H9 (cell line): Measurements from ENCODE around the gene ADCK2. TPM values are rescaled to one million over a fixed set of nuclear protein-coding genes. Genes with fewer than 3 reads are reported as not detected.

Experiments used
- DNase-seq: peaks from one replicate; pipeline ENCODE4 v3.0.0-alpha.2; 2017
- H2AFZ ChIP-seq: one replicate; pipeline ENCODE4 v1.6.1; 2013; ENCODE audit warnings: mild to moderate bottlenecking, low read length, control low read depth, moderate library complexity
- H2AK5ac ChIP-seq: 2 replicates; pipeline ENCODE4 v1.6.1; 2013; ENCODE audit warnings: low read length, control low read depth, mixed read lengths; ENCODE audit not compliant: insufficient read length
- H2BK120ac ChIP-seq: one replicate; pipeline ENCODE4 v1.6.1; 2013; ENCODE audit warnings: low read depth, mild to moderate bottlenecking, low read length, control low read depth, inconsistent platforms; ENCODE audit not compliant: poor library complexity, severe bottlenecking
- H2BK12ac ChIP-seq: 2 replicates; pipeline ENCODE4 v1.6.1; 2013; ENCODE audit warnings: low read length, control low read depth, mixed read lengths, low read depth; ENCODE audit not compliant: insufficient read length
- H2BK15ac ChIP-seq: 2 replicates; pipeline ENCODE4 v1.6.1; 2013; ENCODE audit warnings: low read depth, low read length, control low read depth
- H2BK20ac ChIP-seq: one replicate; pipeline ENCODE4 v1.6.1; 2013; ENCODE audit warnings: low read depth, mild to moderate bottlenecking, low read length, control low read depth, inconsistent platforms; ENCODE audit not compliant: poor library complexity, severe bottlenecking
- H2BK5ac ChIP-seq: 2 replicates; pipeline ENCODE4 v1.6.1; 2013; ENCODE audit warnings: low read length, control low read depth, mixed read lengths; ENCODE audit not compliant: insufficient read length
- H3K14ac ChIP-seq: 2 replicates; pipeline ENCODE4 v1.6.1; 2013; ENCODE audit warnings: low read length, control low read depth; ENCODE audit not compliant: insufficient read depth
- H3K18ac ChIP-seq: 2 replicates; pipeline ENCODE4 v1.6.1; 2013; ENCODE audit warnings: low read depth, mild to moderate bottlenecking, mixed read lengths, low read length, control low read depth; ENCODE audit not compliant: insufficient read length
- H3K23ac ChIP-seq: 2 replicates; pipeline ENCODE4 v1.6.1; 2013; ENCODE audit warnings: low read length, control low read depth, mixed read lengths, low read depth; ENCODE audit not compliant: insufficient read length
- H3K23me2 ChIP-seq: 2 replicates; pipeline ENCODE4 v1.6.1; 2013; ENCODE audit warnings: low read depth, mild to moderate bottlenecking, mixed read lengths, low read length, control low read depth; ENCODE audit not compliant: insufficient read length, poor library complexity, severe bottlenecking
- H3K27ac ChIP-seq: 2 replicates; pipeline ENCODE4 v1.5.1; 2013; ENCODE audit warnings: low read length, control low read depth, mixed read lengths, low read depth; ENCODE audit not compliant: insufficient read length
- H3K27me3 ChIP-seq: 2 replicates; pipeline ENCODE4 v1.6.1; 2013; ENCODE audit warnings: low read length, control low read depth, inconsistent platforms; ENCODE audit not compliant: insufficient read depth
- H3K4ac ChIP-seq: 2 replicates; pipeline ENCODE4 v1.6.1; 2013; ENCODE audit warnings: low read depth, mild to moderate bottlenecking, control low read depth, inconsistent platforms, low read length, moderate library complexity
- H3K4me1 ChIP-seq: 2 replicates; pipeline ENCODE4 v1.6.1; 2013; ENCODE audit warnings: low read length, control low read depth, inconsistent platforms; ENCODE audit not compliant: insufficient read depth
- H3K4me2 ChIP-seq: 2 replicates; pipeline ENCODE4 v1.6.1; 2013; ENCODE audit warnings: low read length, control low read depth, mixed read lengths; ENCODE audit not compliant: insufficient read length, insufficient read depth
- H3K56ac ChIP-seq: 2 replicates; pipeline ENCODE4 v1.6.1; 2013; ENCODE audit warnings: low read depth, mild to moderate bottlenecking, mixed read lengths, low read length, control low read depth; ENCODE audit not compliant: insufficient read length
- H3K79me1 ChIP-seq: 2 replicates; pipeline ENCODE4 v1.6.1; 2013; ENCODE audit warnings: low read depth, mild to moderate bottlenecking, moderate library complexity, low read length, control low read depth, inconsistent platforms; ENCODE audit not compliant: insufficient read depth, poor library complexity, severe bottlenecking
- H3K79me2 ChIP-seq: 2 replicates; pipeline ENCODE4 v1.6.1; 2013; ENCODE audit warnings: low read length, control low read depth, inconsistent platforms; ENCODE audit not compliant: insufficient read depth
- H3K9ac ChIP-seq: 2 replicates; pipeline ENCODE4 v1.6.1; 2013; ENCODE audit warnings: low read length, control low read depth, mixed read lengths; ENCODE audit not compliant: insufficient read length; ENCODE audit errors: extremely low read depth
- H3K9me3 ChIP-seq: one replicate; pipeline ENCODE4 v1.6.1; 2013; ENCODE audit warnings: low read depth, low read length, inconsistent platforms; ENCODE audit not compliant: control insufficient read depth
- H3T11ph ChIP-seq: one replicate; pipeline ENCODE4 v1.6.1; 2013; ENCODE audit warnings: mild to moderate bottlenecking, low read length, control low read depth, inconsistent platforms
- H4K20me1 ChIP-seq: one replicate; pipeline ENCODE4 v1.6.1; 2013; ENCODE audit not compliant: control insufficient read depth, insufficient read length, insufficient read depth
- H4K5ac ChIP-seq: 2 replicates; pipeline ENCODE4 v1.6.1; 2013; ENCODE audit warnings: low read depth, mild to moderate bottlenecking, mixed read lengths, low read length, control low read depth; ENCODE audit not compliant: insufficient read length
- H4K8ac ChIP-seq: replicated peaks from 2 replicates; pipeline ENCODE4 v1.6.1; 2013; ENCODE audit warnings: low read length, control low read depth, mixed read lengths, low read depth; ENCODE audit not compliant: insufficient read length
- H4K91ac ChIP-seq: 2 replicates; pipeline ENCODE4 v1.6.1; 2013; ENCODE audit warnings: low read depth, mild to moderate bottlenecking, moderate library complexity, mixed read lengths, low read length, control low read depth; ENCODE audit not compliant: insufficient read length
- H3K27ac Mint-ChIP-seq, 3 experiments: 2 replicates in 2 of 3; 3 replicates in 1 of 3; pipeline ENCODE4 v1.8.0; 2020 to 2021; ENCODE audit warnings: mixed read lengths in 3 of 3, mild to moderate bottlenecking in 1 of 3, moderate library complexity in 1 of 3
- H3K27me3 Mint-ChIP-seq: 2 replicates; pipeline ENCODE4 v1.8.0; 2021; ENCODE audit warnings: low read depth, mild to moderate bottlenecking, moderate library complexity, mixed read lengths
- H3K36me3 Mint-ChIP-seq, 3 experiments: 2 replicates in 2 of 3; 3 replicates in 1 of 3; pipeline ENCODE4 v1.8.0; 2020 to 2021; ENCODE audit warnings: low read depth in 3 of 3, mixed read lengths in 3 of 3; ENCODE audit not compliant: insufficient read depth in 1 of 3
- H3K4me1 Mint-ChIP-seq, 2 experiments: 2 replicates each; pipeline ENCODE4 v1.8.0; 2020; ENCODE audit warnings: mixed read lengths in 2 of 2
- H3K4me3 Mint-ChIP-seq, 2 experiments: 2 replicates in 1 of 2; 3 replicates in 1 of 2; pipeline ENCODE4 v1.8.0; 2020 to 2021; ENCODE audit warnings: mild to moderate bottlenecking in 2 of 2, mixed read lengths in 2 of 2, moderate library complexity in 1 of 2
- H3K9me3 Mint-ChIP-seq, 2 experiments: 2 replicates in 1 of 2; 3 replicates in 1 of 2; pipeline ENCODE4 v1.8.0; 2020; ENCODE audit warnings: mild to moderate bottlenecking in 2 of 2, mixed read lengths in 2 of 2, moderate library complexity in 1 of 2
- WGBS: extraction: QIAGEN DNeasy Blood & Tissue Kit; methylation state at CpG from one replicate; pipeline ENCODE4 v1.1.7; 2013; ENCODE audit warnings: missing lambda C conversion rate, low lambda C conversion rate, mixed read lengths; ENCODE audit not compliant: insufficient read length; ENCODE audit errors: extremely low coverage; 5-methylcytosine and 5-hydroxymethylcytosine counted together
- total RNA-seq: library from RNA; stranded (reverse); gene quantifications from 2 replicates; pipeline ENCODE4 v1.2.1, GENCODE V29; 2021
- TF ChIP-seq, protein P1 (sequence below): fragments of 200-600 bp; sonication (generic); conservative IDR thresholded peaks from 3 replicates; pipeline ENCODE4 v1.8.0; 2021; ENCODE audit warnings: antibody characterized with exemption, mild to moderate bottlenecking

The ADCK2 gene
- total RNA-seq, 1 experiment from 2014 or later: 12.4 TPM

DNA sequence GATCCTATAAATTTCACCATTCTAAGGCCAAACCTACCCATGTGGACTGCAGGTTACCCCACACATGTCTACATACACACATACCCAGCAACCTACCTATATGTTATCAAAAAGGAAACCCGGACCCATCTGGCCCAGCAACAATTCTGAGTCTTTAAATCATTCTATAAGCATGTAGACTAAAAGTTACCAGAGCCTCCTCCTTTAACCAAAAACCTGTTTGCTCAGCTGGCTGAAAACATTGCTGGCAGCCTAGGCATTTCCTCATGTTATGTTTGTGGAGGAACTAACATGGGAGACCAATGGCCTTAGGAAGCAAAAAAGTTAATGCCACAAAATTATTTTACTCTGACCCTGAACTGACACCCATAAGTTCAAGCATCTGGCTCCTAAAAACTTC lies 5.3 kb upstream of the ADCK2 start:
- TF ChIP-seq, protein P1, sequence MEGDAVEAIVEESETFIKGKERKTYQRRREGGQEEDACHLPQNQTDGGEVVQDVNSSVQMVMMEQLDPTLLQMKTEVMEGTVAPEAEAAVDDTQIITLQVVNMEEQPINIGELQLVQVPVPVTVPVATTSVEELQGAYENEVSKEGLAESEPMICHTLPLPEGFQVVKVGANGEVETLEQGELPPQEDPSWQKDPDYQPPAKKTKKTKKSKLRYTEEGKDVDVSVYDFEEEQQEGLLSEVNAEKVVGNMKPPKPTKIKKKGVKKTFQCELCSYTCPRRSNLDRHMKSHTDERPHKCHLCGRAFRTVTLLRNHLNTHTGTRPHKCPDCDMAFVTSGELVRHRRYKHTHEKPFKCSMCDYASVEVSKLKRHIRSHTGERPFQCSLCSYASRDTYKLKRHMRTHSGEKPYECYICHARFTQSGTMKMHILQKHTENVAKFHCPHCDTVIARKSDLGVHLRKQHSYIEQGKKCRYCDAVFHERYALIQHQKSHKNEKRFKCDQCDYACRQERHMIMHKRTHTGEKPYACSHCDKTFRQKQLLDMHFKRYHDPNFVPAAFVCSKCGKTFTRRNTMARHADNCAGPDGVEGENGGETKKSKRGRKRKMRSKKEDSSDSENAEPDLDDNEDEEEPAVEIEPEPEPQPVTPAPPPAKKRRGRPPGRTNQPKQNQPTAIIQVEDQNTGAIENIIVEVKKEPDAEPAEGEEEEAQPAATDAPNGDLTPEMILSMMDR: no peak
- Histone ChIP-seq H2BK20ac (no peak overlapping the region), H4K91ac (no peak overlapping the region), H3K4me1 (no peaks in the 10 kb centered on the region; the same call in 1 of the 2 replicates), H3K23ac (no peak overlapping the region), H3K79me2 (no peaks in the 10 kb centered on the region), H3K9ac (no peak overlapping the region), H3K56ac (no peak overlapping the region), H3K18ac (no peak overlapping the region), H3K4me2 (no peak overlapping the region), H3K27me3 (no peaks in the 10 kb centered on the region), H4K5ac (no peak overlapping the region), H3K4ac (no peak overlapping the region), H3K9me3 (no peaks in the 10 kb centered on the region), H4K20me1 (no peaks in the 10 kb centered on the region), H2BK5ac (no peak overlapping the region), H2BK15ac (no peak overlapping the region), H2BK120ac (no peak overlapping the region), H2AFZ (no peak overlapping the region), H2BK12ac (no peak overlapping the region), H3K27ac (no peak overlapping the region), H3K23me2 (no peaks in the 10 kb centered on the region), H3T11ph (no peak overlapping the region), H2AK5ac (no peak overlapping the region), H3K79me1 (no peaks in the 10 kb centered on the region), H3K14ac (no peak overlapping the region), H4K8ac (no peak overlapping the region)
- H3K4me1 Mint-ChIP-seq: peaks cover 5 to 11% of the 10 kb centered on the region in 2 experiments
- no peaks in the 10 kb centered on the region for H3K9me3 Mint-ChIP-seq
- H3K27me3 Mint-ChIP-seq: peaks cover 8% of the 10 kb centered on the region
- no peak for DNase-seq
- H3K36me3 Mint-ChIP-seq: no peaks in the 10 kb centered on the region
- WGBS: no CpG with 5 or more reads among the region's 1 CpG
- H3K4me3 Mint-ChIP-seq: no peak overlapping the region
- no peak overlapping the region for H3K27ac Mint-ChIP-seq
